NCI-H526 (cell line): ENCODE measurements around the gene GALNT17.

Source experiments
- DNase-seq, 2 experiments: peaks; one replicate each; lab custom pipeline; 2025; lab: John Stamatoyannopoulos, UW

The GALNT17 gene

GRCh38 chr7:71342202-71342601 lies 210.3 kb downstream of the GALNT17 start:
- no peak for DNase-seq

- DNase-seq: no peak
Measured at GRCh38 chr7:71343039-71343438, 211.1 kb downstream of the GALNT17 start.

- no peak for DNase-seq
Measured at GRCh38 chr7:71343892-71344291, 211.9 kb downstream of the GALNT17 start.

GRCh38 chr7:71345117-71345884 lies 213.4 kb downstream of the GALNT17 start:
- no peak for DNase-seq

GRCh38 chr7:71348821-71349681 lies 217.1 kb downstream of the GALNT17 start:
- DNase-seq: no peak

- no peak for DNase-seq
Measured at GRCh38 chr7:71349682-71350481, 217.9 kb downstream of the GALNT17 start.

- no peak for DNase-seq
Measured at GRCh38 chr7:71350680-71351079, 218.7 kb downstream of the GALNT17 start.

GRCh38 chr7:71354716-71355115 lies 222.8 kb downstream of the GALNT17 start:
- DNase-seq: no peak

GRCh38 chr7:71361451-71362032 lies 229.6 kb downstream of the GALNT17 start:
- DNase-seq: no peak

GRCh38 chr7:71362240-71362639 lies 230.3 kb downstream of the GALNT17 start:
- no peak for DNase-seq

- DNase-seq: no peak
Measured at GRCh38 chr7:71363223-71363622, 231.3 kb downstream of the GALNT17 start.

GRCh38 chr7:71363627-71364026 lies 231.7 kb downstream of the GALNT17 start:
- no peak for DNase-seq

GRCh38 chr7:71364551-71364950 lies 232.6 kb downstream of the GALNT17 start:
- DNase-seq: no peak

GRCh38 chr7:71372991-71373390 lies 241.0 kb downstream of the GALNT17 start:
- no peak for DNase-seq

GRCh38 chr7:71377062-71377461 lies 245.1 kb downstream of the GALNT17 start:
- no peak for DNase-seq

GRCh38 chr7:71377469-71377868 lies 245.5 kb downstream of the GALNT17 start:
- no peak for DNase-seq

- DNase-seq: no peak
Measured at GRCh38 chr7:71384094-71384493, 252.2 kb downstream of the GALNT17 start.

- DNase-seq: no peak
Measured at GRCh38 chr7:71385330-71385729, 253.4 kb downstream of the GALNT17 start.

GRCh38 chr7:71386152-71386785 lies 254.3 kb downstream of the GALNT17 start:
- no peak for DNase-seq

- DNase-seq: no peak
Measured at GRCh38 chr7:71388181-71388580, 256.2 kb downstream of the GALNT17 start.

- no peak for DNase-seq
Measured at GRCh38 chr7:71389976-71390375, 258.0 kb downstream of the GALNT17 start.
